HAP-1 (cell line): ENCODE results near the gene ABCF3.

ENCODE experiments used
- DNase-seq, 2 experiments: peaks; one replicate each; pipeline ENCODE4 v3.0.0-alpha.2; 2016 to 2020; ENCODE audit warnings: low spot score in 2 of 2
- H3K27me3 ChIP-seq: fragments of 250-450 bp; sonication (Bioruptor Pico); 2 replicates; pipeline ENCODE4 v1.5.1; 2020; ENCODE audit warnings: low read depth, mild to moderate bottlenecking, moderate library complexity
- H3K36me3 ChIP-seq: fragments of 250-450 bp; sonication (Bioruptor Pico); replicated peaks from 2 replicates; pipeline ENCODE4 v1.5.1; 2020; ENCODE audit warnings: mild to moderate bottlenecking
- H3K4me1 ChIP-seq: fragments of 250-450 bp; sonication (Bioruptor Pico); 2 replicates; pipeline ENCODE4 v1.5.1; 2020; ENCODE audit warnings: mild to moderate bottlenecking
- H3K4me3 ChIP-seq: fragments of 250-450 bp; sonication (Bioruptor Pico); 2 replicates; pipeline ENCODE4 v1.5.1; 2020; ENCODE audit warnings: mild to moderate bottlenecking, moderate library complexity
- H3K9me3 ChIP-seq: fragments of 250-450 bp; sonication (Bioruptor Pico); 2 replicates; pipeline ENCODE4 v1.5.1; 2020; ENCODE audit warnings: mild to moderate bottlenecking, moderate library complexity
- in situ Hi-C: fragments of 300-500 bp; cut with MboI; formaldehyde crosslinking; loops from 3 replicates; pipeline ENCODE4 v1.14.3; 2020; ENCODE audit warnings: low sequenced_read_pairs, inconsistent platforms, mixed read lengths

Gene ABCF3

DNA sequence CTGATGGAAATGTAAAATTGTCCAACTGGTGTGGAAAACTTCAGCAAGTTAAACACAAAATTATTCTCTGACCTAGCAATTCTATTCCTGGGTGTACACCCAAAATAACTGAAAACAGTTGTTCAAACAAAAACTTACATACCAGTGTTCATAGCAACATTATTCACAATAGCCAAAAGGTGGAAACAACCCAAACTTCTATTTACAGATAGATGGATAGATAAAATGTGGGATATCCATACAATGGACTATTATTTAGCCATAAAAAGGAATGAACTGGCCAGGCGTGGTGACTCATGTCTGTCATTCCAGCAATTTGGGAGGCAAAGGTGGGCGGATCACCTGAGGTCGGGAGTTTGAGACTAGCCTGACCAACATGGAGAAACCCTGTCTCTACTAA is 36.5 kb downstream of the ABCF3 start:
- Histone ChIP-seq H3K4me3 (no peak overlapping the region), H3K36me3 (no peaks in the 10 kb centered on the region), H3K27me3 (peaks cover 2% of the 10 kb centered on the region; the same call in 1 of the 2 replicates), H3K9me3 (no peaks in the 10 kb centered on the region), H3K4me1 (no peaks in the 10 kb centered on the region)
- in situ Hi-C loops: no loop called here
- no peak for DNase-seq

DNA sequence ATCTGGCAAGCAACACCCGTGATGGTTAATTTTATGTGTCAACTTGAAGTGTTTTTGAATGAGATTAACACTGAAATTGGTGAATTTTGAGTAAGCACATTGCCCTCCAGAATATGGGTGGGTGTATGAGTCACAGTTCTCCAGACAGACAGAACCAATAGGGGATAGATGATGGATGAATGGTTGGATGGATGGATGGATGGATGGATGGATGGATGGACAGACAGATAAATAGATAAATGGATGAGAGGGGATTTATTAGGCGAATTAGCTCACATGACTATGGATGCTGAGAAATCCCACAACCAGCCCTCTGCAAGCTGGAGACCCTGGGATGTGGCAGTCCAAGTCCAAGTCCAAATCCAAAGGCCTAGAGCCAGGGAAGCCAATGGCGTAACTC is 37.9 kb downstream of the ABCF3 start:
- Histone ChIP-seq H3K4me1 (no peaks in the 10 kb centered on the region), H3K4me3 (no peak overlapping the region), H3K9me3 (no peaks in the 10 kb centered on the region), H3K27me3 (peaks cover 2% of the 10 kb centered on the region; the same call in 1 of the 2 replicates), H3K36me3 (no peaks in the 10 kb centered on the region)
- no peak for DNase-seq
- in situ Hi-C loops: no loop called here

DNA sequence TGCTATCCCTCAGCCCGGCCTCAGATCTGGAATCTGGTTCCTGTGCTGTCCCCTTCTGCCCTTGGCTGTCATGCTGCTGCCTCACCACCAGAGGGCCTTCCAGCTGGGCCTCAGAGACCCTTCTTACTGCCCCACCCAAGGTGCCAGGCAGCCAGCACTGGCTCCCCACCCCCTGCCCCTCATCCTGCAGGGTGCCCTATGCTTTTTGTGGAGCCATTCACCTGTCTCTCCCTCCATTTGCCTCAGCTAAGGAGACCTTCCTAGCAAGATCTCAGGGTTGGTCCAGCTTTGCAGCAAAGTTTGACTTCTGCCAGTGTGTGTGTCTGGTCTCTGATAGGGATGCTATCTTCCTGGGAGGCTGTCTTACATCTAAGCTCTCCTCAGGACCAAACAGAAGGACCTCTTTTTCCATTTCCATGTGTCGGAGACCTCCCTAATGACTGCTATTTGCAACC is 41.5 kb downstream of the ABCF3 start:
- H3K36me3 ChIP-seq: no peaks in the 10 kb centered on the region
- no peaks in the 10 kb centered on the region for H3K4me1 ChIP-seq
- DNase-seq: peak; percentile 21 to 70
- no peaks in the 10 kb centered on the region for H3K9me3 ChIP-seq
- no peak overlapping the region for H3K4me3 ChIP-seq
- in situ Hi-C loops: no loop called here
- peaks cover 6% of the 10 kb centered on the region for H3K27me3 ChIP-seq

DNA sequence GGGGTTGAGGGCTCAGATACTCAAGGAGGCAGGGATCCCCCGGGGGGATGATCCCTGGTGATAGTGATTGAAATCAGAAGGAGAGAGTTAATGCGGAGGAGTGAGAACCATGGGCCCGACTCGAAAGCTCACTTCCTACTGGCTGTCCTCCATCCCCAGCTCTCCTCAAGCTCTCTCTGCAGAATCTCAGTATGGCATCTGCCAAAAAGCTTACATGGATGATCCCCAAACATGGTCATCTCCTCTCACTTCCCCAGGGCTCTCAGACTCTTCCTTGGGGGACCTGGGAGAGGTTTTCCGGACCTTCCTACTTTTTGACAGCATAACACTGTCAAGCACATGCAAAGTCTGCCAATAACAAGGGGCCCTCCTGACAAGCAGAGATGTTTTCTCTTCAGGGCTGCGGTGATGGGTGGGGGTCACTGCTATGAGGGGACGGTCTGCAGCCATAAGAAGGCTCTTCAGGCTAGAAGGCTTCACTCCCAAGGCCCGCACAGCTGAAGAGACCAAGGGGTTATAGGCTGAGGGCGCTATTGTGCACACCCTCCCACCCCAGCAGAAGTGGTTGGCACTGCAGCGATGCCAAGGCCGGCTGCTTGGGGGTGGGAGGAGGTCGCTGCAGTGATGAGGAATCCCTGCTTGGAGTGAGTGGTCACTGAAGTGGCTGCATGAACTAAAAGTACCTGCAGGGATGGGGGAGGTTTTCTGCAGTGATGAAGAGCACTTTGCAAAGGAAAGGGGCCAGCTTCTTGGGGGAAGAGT is 42.6 kb downstream of the ABCF3 start:
- Histone ChIP-seq H3K9me3 (no peaks in the 10 kb centered on the region), H3K27me3 (peaks cover 6% of the 10 kb centered on the region), H3K4me1 (no peaks in the 10 kb centered on the region), H3K36me3 (no peaks in the 10 kb centered on the region), H3K4me3 (no peak overlapping the region)
- no peak for DNase-seq
- in situ Hi-C loops: no loop called here

DNA sequence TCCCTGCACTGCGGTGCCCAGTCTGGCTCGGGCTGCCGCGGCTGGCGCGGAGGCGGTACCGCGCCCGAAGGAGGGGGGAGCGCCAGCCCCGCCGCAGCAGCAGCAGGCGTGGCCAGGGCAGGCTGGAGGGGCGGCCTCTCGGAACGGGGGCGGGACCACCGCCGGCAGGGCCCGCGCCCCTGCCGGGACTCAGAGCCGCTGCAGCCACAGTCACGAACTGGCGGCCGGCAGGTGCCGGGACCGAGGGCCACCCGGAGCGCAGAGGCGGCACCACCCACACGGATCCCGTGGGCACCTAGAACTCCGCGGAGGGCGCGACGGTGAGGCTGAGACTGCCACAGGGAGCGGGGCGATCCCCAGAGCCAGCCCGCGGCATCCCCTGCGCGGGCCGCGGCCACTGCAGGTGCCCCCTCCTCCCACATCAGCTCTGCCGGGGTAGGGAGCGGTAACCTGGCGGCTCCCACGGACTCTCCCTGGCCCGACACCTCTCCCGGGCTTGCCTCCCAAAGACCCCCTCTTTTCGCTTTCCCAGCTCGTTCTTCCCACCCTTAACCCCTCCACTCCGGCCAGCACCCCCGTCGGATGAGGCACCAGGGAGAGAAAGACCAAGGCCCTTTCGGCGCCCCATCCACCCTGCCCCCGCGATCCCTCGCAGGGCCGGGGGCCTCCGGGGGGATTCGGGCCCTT is 43.5 kb downstream of the ABCF3 start, which contains the start of gene VWA5B2:
TSS of gene VWA5B2 (plus strand) at position 192 of the 687 bp plus-strand sequence. CDS start 944 bp downstream, outside the sequence.
- peak; percentile 81 to 89 for DNase-seq
- Histone ChIP-seq H3K9me3 (no peaks in the 10 kb centered on the region), H3K36me3 (no peaks in the 10 kb centered on the region), H3K4me3 (peak within 1 kb of the TSS; percentile 63), H3K4me1 (no peaks in the 10 kb centered on the region), H3K27me3 (peaks cover 6% of the 10 kb centered on the region)
- in situ Hi-C loops: no loop called here

DNA sequence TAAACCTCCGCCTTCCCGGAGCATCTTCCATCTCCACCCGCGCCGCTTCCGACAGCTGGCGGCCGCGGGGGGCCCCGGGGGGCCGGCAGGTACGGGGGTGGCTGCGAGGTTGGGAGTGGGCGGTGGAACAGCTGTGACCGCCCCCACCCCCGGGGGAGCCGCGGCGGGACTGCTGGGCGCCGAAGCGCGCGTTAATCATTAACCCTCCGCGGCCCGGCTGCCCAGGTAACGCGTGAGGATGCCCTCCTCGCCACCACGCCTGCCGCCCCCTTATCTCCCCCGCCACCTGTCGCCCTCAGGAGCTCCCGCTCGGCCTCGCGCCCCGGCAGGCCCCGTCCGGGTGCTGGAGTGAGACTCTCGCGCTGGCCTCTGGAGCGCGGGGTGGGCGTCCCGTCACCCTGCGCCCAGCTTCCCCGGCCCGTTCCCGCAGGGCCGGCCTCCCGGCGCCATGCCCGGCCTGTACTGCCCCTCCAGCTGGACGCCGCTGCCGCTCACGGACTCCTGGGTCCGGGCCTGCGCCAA is 44.1 kb downstream of the ABCF3 start:
- H3K4me3 ChIP-seq: peak overlapping the region; percentile 63
- no peaks in the 10 kb centered on the region for H3K9me3 ChIP-seq
- peaks cover 6% of the 10 kb centered on the region for H3K27me3 ChIP-seq
- no peaks in the 10 kb centered on the region for H3K36me3 ChIP-seq
- DNase-seq: no peak
- no peaks in the 10 kb centered on the region for H3K4me1 ChIP-seq
- in situ Hi-C loops: no loop called here

DNA sequence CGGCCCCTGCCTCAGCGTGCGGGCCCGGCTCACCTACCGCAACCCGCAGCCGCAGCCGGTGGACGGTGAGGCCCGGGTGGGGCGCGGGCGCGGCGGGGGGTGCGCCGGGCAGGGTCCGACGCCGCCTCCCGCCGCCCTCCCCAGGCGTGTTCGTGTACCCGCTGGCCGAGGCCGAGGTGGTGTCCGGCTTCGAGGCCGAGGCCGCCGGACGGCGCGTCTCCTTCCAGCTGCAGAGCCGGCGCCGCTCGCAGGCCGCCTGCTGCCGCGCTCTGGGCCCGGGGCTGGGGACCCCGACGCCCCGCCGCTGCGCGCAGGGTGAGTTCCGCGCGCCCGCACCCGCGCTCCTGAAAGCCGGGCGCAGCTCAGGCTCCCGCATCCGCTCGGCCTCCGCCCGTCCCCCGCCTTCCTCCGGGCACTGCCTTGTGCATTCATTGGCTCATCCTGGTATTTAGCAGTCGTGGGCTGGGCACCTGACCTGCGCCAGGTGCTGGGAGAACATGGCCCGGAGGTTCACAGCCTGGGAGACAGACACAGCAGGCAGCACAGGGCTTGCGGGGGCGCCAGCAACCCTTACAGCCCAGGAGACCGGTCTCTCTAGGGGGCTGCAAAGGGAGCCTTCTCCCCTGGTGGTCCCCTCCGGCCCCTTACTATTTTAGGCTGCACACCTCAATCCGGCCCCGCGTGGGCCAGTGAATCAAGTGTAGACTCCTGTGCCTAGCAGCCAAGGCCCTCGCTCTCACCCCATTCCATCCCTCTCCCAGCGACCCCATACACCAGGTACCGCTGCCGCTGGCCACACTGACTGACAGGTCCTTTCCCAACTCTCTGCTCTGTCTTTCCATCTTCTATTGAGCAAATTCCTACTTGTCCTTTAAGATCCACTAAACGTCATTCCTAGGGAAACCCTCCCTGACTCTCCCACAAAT is 44.9 kb downstream of the ABCF3 start:
- in situ Hi-C loops: no loop called here
- no peak for DNase-seq
- Histone ChIP-seq H3K4me3 (peak overlapping the region; percentile 63; the same call in 1 of the 2 replicates), H3K36me3 (no peaks in the 10 kb centered on the region), H3K27me3 (peaks cover 4% of the 10 kb centered on the region), H3K9me3 (no peaks in the 10 kb centered on the region), H3K4me1 (no peaks in the 10 kb centered on the region)

DNA sequence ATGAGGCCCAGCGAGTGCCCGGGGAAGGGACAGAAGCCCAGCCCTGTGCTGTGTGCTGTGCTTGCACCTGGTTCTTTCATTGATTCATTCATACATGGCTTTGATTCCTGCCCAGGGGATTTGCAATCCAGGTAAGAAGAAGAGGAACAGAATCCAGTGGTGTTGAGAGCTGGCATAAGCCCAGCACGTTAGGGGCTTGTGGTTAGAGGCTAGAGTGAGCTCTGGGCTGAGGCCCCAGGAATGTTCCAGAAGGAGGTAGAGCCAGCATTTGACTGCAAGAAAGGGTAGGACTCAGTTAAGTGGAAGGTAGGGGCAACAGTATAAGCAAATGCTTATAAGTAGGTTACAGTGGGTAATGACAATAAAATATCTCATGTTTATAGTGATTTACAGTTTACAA is 45.7 kb downstream of the ABCF3 start:
- Histone ChIP-seq H3K9me3 (no peaks in the 10 kb centered on the region), H3K4me1 (no peaks in the 10 kb centered on the region), H3K36me3 (no peaks in the 10 kb centered on the region), H3K4me3 (no peak overlapping the region), H3K27me3 (peaks cover 4% of the 10 kb centered on the region)
- DNase-seq: no peak
- in situ Hi-C loops: no loop called here

DNA sequence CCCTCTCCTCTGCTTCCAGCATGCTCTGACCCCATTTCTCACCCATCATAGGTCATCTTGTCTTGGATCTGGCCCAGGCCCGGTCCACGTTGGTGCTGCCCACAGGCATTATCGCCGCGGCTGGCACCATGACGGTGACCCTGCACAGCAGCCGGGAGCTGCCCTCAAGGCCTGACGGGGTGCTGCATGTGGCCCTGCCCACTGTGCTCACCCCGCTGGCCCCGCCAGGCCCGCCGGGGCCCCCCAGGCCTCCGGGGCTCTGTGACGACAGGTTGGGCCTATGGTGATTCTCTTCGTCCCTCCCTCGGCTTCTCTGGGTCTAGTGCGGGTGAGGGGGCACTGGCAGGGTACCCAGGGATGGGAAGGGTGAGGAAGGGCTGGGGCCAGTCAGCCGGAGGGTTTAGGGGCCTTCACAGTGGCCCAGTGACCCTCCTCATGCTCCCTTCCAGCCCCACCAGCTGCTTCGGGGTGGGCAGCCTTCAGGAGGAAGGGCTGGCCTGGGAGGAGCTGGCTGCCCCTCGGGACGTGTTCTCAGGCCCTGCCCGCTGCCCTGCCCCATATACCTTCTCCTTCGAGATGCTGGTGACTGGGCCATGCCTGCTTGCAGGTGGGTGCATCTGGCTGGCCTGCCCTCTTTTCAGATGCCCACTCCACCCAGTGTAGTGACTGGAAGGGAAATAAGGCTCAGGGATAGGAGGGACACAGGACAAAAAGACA is 47.3 kb downstream of the ABCF3 start:
- Histone ChIP-seq H3K4me3 (no peak overlapping the region), H3K36me3 (no peaks in the 10 kb centered on the region), H3K4me1 (no peaks in the 10 kb centered on the region), H3K9me3 (no peaks in the 10 kb centered on the region), H3K27me3 (peaks cover 4% of the 10 kb centered on the region)
- no peak for DNase-seq
- in situ Hi-C loops: no loop called here

DNA sequence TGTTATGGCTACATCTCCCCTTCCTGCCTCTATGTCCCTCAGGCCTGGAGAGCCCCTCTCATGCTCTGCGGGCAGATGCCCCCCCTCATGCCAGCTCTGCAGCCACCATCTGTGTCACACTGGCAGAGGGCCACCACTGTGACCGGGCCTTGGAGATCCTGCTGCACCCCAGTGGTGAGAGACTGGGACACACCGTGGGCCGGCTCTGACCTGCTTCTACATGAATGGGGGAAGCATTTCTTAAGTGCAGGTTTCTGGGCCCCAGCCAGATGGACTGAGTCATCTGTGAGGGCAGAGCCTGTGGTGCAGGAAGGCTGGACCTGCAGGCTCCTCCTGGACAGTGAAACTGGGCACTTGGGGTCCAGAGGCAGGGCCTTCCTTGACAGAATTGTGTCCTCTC is 48.2 kb downstream of the ABCF3 start:
- Histone ChIP-seq H3K4me3 (no peak overlapping the region), H3K27me3 (peaks cover 4% of the 10 kb centered on the region), H3K36me3 (no peaks in the 10 kb centered on the region), H3K4me1 (no peaks in the 10 kb centered on the region), H3K9me3 (no peaks in the 10 kb centered on the region)
- in situ Hi-C loops: no loop called here
- no peak for DNase-seq

DNA sequence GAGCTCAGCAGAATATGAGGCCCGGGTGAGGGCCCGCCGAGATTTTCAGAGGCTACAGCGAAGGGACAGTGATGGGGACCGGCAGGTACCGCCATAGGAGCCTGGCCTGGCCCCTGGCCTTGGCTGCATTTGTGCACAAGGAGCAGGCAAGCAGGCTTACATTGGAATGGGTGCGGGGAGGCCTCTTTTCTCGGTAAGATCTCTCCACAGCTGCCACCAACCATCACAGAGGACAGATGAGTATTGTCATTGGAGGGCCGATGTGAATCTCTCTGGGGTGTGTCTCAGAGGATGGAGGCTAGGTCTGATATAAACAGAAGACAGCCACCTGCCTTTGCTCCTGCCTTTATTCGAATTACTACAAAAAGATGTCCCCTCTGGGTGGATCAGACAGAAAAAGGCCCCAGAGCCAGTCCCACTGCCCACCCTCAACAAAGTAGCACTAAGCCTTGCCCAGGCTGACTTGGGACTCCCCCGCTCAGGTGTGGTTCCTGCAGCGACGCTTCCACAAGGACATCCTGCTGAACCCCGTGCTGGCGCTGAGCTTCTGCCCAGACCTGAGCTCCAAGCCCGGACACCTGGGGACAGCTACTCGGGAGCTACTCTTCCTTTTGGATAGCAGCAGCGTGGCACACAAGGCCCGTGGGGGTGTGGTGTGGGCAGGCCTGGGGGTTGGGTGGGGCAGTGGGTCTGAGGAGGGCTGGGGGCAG is 48.8 kb downstream of the ABCF3 start:
- Histone ChIP-seq H3K4me1 (no peaks in the 10 kb centered on the region), H3K4me3 (no peak overlapping the region), H3K27me3 (peaks cover 4% of the 10 kb centered on the region), H3K36me3 (no peaks in the 10 kb centered on the region), H3K9me3 (no peaks in the 10 kb centered on the region)
- in situ Hi-C loops: no loop called here
- no peak for DNase-seq

DNA sequence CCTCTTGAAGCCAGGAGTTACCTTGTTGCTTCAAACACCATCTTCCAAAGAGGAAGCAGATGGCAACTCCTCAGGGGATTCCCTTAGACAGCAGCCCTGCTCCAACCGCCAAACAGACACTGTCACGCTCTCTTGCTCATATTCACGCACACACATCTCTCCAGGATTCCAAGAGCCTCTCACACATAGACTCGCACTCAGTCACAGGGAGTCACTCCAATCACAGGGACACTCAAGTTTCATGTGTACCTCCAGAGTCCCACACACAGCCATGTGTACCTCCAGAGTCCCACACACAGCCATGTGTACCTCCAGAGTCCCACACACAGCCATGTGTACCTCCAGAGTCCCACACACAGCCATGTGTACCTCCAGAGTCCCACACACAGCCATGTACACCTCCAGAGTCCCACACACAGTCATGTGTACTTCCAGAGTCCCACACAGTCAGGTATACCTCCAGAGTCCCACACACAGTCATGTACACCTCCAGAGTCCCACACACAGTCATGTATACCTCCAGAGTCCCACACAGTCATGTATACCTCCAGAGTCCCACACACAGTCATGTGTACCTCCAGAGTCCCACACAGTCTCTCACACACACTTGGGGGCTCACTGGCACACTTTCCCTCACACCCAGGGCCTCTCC is 49.5 kb downstream of the ABCF3 start:
- no peak overlapping the region for H3K4me3 ChIP-seq
- H3K27me3 ChIP-seq: no peaks in the 10 kb centered on the region
- no peaks in the 10 kb centered on the region for H3K36me3 ChIP-seq
- H3K9me3 ChIP-seq: no peaks in the 10 kb centered on the region
- in situ Hi-C loops: no loop called here
- H3K4me1 ChIP-seq: no peaks in the 10 kb centered on the region
- DNase-seq: no peak
